ENCODE results near the gene HDAC9. TPM values are rescaled to one million over a fixed set of nuclear protein-coding genes. Genes with fewer than 3 reads are reported as not detected.

HDAC9 gene
- polyA plus RNA-seq, 2 of the 4 experiments (the other 2 are of a cell fraction) = 0.05 to 0.26 TPM

- DNase-seq (ENCODE audit: low read depth in 1 of 2, low spot score in 1 of 2) (no peak), ATAC-seq (no peak), FAIRE-seq (no peak)
- TF ChIP-seq RNF2 (IDR thresholded peaks at IDR 0.05; ENCODE audit: borderline replicate concordance, low read depth) (no peak), RAD21 (conservative IDR thresholded peaks at IDR 0.05 in 1 of 2, IDR thresholded peaks at IDR 0.05 in 1 of 2) (no peak), PBX3 (IDR thresholded peaks at IDR 0.05) (no peak), RFX5 (IDR thresholded peaks at IDR 0.05) (no peak), EP300 (IDR thresholded peaks at IDR 0.05) (no peak), HMGXB4 (CRISPR knock-in tag; IDR thresholded peaks at IDR 0.05; ENCODE audit: borderline replicate concordance) (no peak), HOXB5 (CRISPR knock-in tag; IDR thresholded peaks at IDR 0.05) (no peak), BCL3 (IDR thresholded peaks at IDR 0.05) (no peak)
- H3K27ac ChIP-seq = no peak overlapping the region
- WGBS (ENCODE audit: missing lambda C conversion rate) = 76% methylated on average over 3 of the region's 3 CpGs
- CTCF ChIA-PET = interaction anchor here (1.6 kb wide), 1 partner anchor 12 kb away, joined by 3 read pairs; no protein-coding TSS in a partner anchor
- H3K4me2 ChIP-seq = no peak overlapping the region
- no peaks in the 10 kb centered on the region for H3K4me1 ChIP-seq
- no peak overlapping the region for H3K4me3 ChIP-seq
- POLR2A ChIA-PET = interaction anchor here (0.6 kb wide), 1 partner anchor 18 kb away, joined by 3 read pairs; no protein-coding TSS in a partner anchor
- no peaks in the 10 kb centered on the region for H3K9me3 ChIP-seq
These were observed 1.5 kb downstream of the HDAC9 start for GRCh38 chr7:18497082-18497481.

- Histone ChIP-seq H3K4me1 (no peaks in the 10 kb centered on the region), H3K4me3 (no peak overlapping the region), H3K27ac (no peak overlapping the region), H3K4me2 (no peak overlapping the region), H3K9me3 (no peaks in the 10 kb centered on the region)
- ChIA-PET POLR2A (no interaction called here), CTCF (interaction anchor here (1.6 kb wide), 1 partner anchor 13 kb away, joined by 3 read pairs; no protein-coding TSS in a partner anchor)
- DNase-seq (ENCODE audit: low read depth in 1 of 2, low spot score in 1 of 2) = no peak
- ATAC-seq = no peak
- FAIRE-seq = no peak
- TF ChIP-seq NFE2L2 (conservative IDR thresholded peaks at IDR 0.05; ENCODE audit: low read length) = no peak
- TF ChIP-seq MYC (IDR thresholded peaks at IDR 0.05; ENCODE audit: borderline replicate concordance, low read length) = no peak
- TF ChIP-seq ZFP36 (IDR thresholded peaks at IDR 0.05; ENCODE audit: borderline replicate concordance, partially characterized antibody) = no peak
- TF ChIP-seq CBX8 (IDR thresholded peaks at IDR 0.05) = no peak
- no peak for TF ChIP-seq NPAS2 (CRISPR knock-in tag; IDR thresholded peaks at IDR 0.05; ENCODE audit: borderline replicate concordance)
- no peak for TF ChIP-seq HOXB5 (CRISPR knock-in tag; IDR thresholded peaks at IDR 0.05)
- TF ChIP-seq MAFK (IDR thresholded peaks at IDR 0.05; ENCODE audit: partially characterized antibody) = no peak
- no peak for TF ChIP-seq RFX5 (IDR thresholded peaks at IDR 0.05)
- TF ChIP-seq ZSCAN20 (CRISPR knock-in tag; IDR thresholded peaks at IDR 0.05) = no peak
- no peak for TF ChIP-seq JUNB (IDR thresholded peaks at IDR 0.05)
- TF ChIP-seq EP300 (IDR thresholded peaks at IDR 0.05) = no peak
- TF ChIP-seq CTCF (IDR thresholded peaks at IDR 0.05) = no peak
- no peak for TF ChIP-seq CHD4 (IDR thresholded peaks at IDR 0.05; ENCODE audit: borderline replicate concordance)
- no peak for TF ChIP-seq GATA3 (IDR thresholded peaks at IDR 0.05; ENCODE audit: borderline replicate concordance)
- TF ChIP-seq RAD21 (conservative IDR thresholded peaks at IDR 0.05 in 1 of 2, IDR thresholded peaks at IDR 0.05 in 1 of 2) = no peak
- no peak for TF ChIP-seq RCOR1 (IDR thresholded peaks at IDR 0.05; ENCODE audit: low read depth, low read length)
- TF ChIP-seq MAZ (IDR thresholded peaks at IDR 0.05; ENCODE audit: borderline replicate concordance, low read depth, low read length) = no peak
These were observed 2.3 kb downstream of the HDAC9 start for GRCh38 chr7:18497800-18498199.
